ENCODE measurements around the gene RIF1. TPM values are rescaled to one million over a fixed set of nuclear protein-coding genes. Genes with fewer than 3 reads are reported as not detected.

RIF1 gene
- total and polyA plus RNA-seq, 4 donors = 4.3 to 78.3 (median 16.3) TPM

DNA sequence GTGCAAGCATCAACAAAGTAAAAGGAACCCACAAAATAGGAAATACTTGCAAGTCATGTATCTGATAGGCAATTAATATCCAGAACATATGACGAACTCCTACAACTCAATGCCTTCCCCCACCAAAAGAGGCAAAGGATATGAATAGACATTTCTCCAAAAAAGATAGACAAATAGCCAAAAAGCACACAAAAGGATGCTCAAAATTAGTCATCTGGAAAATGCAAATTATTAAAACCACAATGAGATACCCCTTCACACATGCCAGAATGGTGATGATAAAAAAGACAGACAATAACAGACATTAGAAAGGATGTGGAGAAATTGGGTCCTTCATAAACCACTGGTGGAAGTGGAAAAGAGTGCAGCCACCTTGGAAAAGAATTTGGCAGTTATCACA lies 76.4 kb downstream of the RIF1 start:
- H3K4me1 ChIP-seq (ENCODE audit: control insufficient read depth in 5 of 5, insufficient read depth in 5 of 5, low read length in 5 of 5) = no peaks in the 10 kb centered on the region
- WGBS, 2 donors = 84 to 93% methylated on average over 1 of the region's 1 CpG
- ATAC-seq (ENCODE audit: insufficient read depth, low FRiP score) = no peak
- peaks cover 0 to 18% (median 4%) of the 10 kb centered on the region in 4 donors for H3K36me3 ChIP-seq (ENCODE audit: control insufficient read depth in 4 of 4, insufficient read depth in 4 of 4, low read length in 4 of 4)
- no peak overlapping the region for H3K9ac ChIP-seq (ENCODE audit: insufficient read depth in 1 of 2, low read length in 2 of 2)
- no peak for DNase-seq
- TF ChIP-seq, protein P1, sequence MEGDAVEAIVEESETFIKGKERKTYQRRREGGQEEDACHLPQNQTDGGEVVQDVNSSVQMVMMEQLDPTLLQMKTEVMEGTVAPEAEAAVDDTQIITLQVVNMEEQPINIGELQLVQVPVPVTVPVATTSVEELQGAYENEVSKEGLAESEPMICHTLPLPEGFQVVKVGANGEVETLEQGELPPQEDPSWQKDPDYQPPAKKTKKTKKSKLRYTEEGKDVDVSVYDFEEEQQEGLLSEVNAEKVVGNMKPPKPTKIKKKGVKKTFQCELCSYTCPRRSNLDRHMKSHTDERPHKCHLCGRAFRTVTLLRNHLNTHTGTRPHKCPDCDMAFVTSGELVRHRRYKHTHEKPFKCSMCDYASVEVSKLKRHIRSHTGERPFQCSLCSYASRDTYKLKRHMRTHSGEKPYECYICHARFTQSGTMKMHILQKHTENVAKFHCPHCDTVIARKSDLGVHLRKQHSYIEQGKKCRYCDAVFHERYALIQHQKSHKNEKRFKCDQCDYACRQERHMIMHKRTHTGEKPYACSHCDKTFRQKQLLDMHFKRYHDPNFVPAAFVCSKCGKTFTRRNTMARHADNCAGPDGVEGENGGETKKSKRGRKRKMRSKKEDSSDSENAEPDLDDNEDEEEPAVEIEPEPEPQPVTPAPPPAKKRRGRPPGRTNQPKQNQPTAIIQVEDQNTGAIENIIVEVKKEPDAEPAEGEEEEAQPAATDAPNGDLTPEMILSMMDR (IDR thresholded peaks at IDR 0.05; ENCODE audit: control extremely low read depth, extremely low read depth) = no peak
- no peak overlapping the region for H3K27ac ChIP-seq (ENCODE audit: low read depth in 1 of 2, low read length in 1 of 2)
- H3K4me3 ChIP-seq = no peak overlapping the region
- no peaks in the 10 kb centered on the region for H3K27me3 ChIP-seq (ENCODE audit: control insufficient read depth in 3 of 3, insufficient read depth in 3 of 3, low read length in 2 of 3)
- no peaks in the 10 kb centered on the region for H3K9me3 ChIP-seq (ENCODE audit: control insufficient read depth in 4 of 4, insufficient read depth in 3 of 4, low read length in 3 of 4)

DNA sequence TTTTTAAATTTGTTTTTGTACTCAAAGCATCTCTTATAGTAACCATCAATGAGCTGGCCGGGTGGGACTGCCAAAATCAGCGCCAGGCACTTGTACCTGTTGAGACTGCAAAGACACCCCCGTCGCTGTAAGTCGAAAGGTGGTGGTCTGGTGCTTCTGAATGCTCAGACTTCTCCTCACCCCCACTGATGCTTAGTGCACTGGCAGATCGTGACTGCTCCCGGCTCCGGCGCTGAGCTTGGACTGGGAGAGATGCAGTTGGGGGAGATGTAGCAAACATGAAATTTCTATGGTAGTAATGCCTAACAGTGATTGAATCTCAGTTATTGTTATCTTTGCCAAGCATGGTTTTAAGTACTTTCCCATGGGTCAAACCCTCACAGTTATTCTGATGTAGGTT lies 80.6 kb downstream of the RIF1 start:
- ATAC-seq (ENCODE audit: insufficient read depth, low FRiP score) = no peak
- no peak for DNase-seq
- Histone ChIP-seq H3K9ac (ENCODE audit: insufficient read depth in 1 of 2, low read length in 2 of 2) (no peak overlapping the region), H3K4me1 (ENCODE audit: control insufficient read depth in 5 of 5, insufficient read depth in 5 of 5, low read length in 5 of 5) (no peaks in the 10 kb centered on the region), H3K27ac (ENCODE audit: low read depth in 1 of 2, low read length in 1 of 2) (no peak overlapping the region), H3K36me3 (ENCODE audit: control insufficient read depth in 4 of 4, insufficient read depth in 4 of 4, low read length in 4 of 4) (peaks cover 0 to 5% (median under 1%) of the 10 kb centered on the region in 4 donors), H3K4me3 (no peak overlapping the region), H3K9me3 (ENCODE audit: control insufficient read depth in 4 of 4, insufficient read depth in 3 of 4, low read length in 3 of 4) (no peaks in the 10 kb centered on the region), H3K27me3 (ENCODE audit: control insufficient read depth in 3 of 3, insufficient read depth in 3 of 3, low read length in 2 of 3) (no peaks in the 10 kb centered on the region)
- TF ChIP-seq, protein P1 (IDR thresholded peaks at IDR 0.05; ENCODE audit: control extremely low read depth, extremely low read depth) = no peak
- WGBS, 2 donors = 96 to 97% methylated on average over 9 of the region's 9 CpGs

DNA sequence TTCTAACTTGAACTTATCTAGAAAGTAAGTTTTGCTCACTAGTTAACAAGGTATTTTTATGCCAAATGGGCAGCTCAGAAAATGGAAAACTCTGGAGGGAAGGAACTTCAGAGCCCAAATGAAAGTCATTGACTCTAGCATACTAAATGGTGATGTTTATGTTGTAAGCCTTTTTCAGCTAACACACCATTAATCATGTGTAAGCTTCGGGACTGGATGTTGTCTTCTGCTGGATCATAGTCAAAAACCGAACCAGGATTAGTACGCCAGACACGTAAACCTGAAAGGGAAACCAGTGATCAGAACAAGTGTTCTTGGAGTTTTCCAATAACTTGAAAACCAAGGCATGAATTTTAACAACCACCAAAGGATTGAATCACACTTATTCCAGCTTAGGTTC lies 81.8 kb downstream of the RIF1 start:
- peaks cover 0 to 2% (median 0%) of the 10 kb centered on the region in 4 donors for H3K36me3 ChIP-seq (ENCODE audit: control insufficient read depth in 4 of 4, insufficient read depth in 4 of 4, low read length in 4 of 4)
- no peak overlapping the region for H3K4me3 ChIP-seq
- H3K4me1 ChIP-seq (ENCODE audit: control insufficient read depth in 5 of 5, insufficient read depth in 5 of 5, low read length in 5 of 5) = no peaks in the 10 kb centered on the region
- TF ChIP-seq, protein P1 (IDR thresholded peaks at IDR 0.05; ENCODE audit: control extremely low read depth, extremely low read depth) = no peak
- ATAC-seq (ENCODE audit: insufficient read depth, low FRiP score) = no peak
- no peak overlapping the region for H3K9ac ChIP-seq (ENCODE audit: insufficient read depth in 1 of 2, low read length in 2 of 2)
- no peaks in the 10 kb centered on the region for H3K9me3 ChIP-seq (ENCODE audit: control insufficient read depth in 4 of 4, insufficient read depth in 3 of 4, low read length in 3 of 4)
- no peak overlapping the region for H3K27ac ChIP-seq (ENCODE audit: low read depth in 1 of 2, low read length in 1 of 2)
- 74 to 84% methylated on average over 4 of the region's 4 CpGs for WGBS, 2 donors
- no peaks in the 10 kb centered on the region for H3K27me3 ChIP-seq (ENCODE audit: control insufficient read depth in 3 of 3, insufficient read depth in 3 of 3, low read length in 2 of 3)
- peak in 1 of 3 donors; percentile 4 for DNase-seq

DNA sequence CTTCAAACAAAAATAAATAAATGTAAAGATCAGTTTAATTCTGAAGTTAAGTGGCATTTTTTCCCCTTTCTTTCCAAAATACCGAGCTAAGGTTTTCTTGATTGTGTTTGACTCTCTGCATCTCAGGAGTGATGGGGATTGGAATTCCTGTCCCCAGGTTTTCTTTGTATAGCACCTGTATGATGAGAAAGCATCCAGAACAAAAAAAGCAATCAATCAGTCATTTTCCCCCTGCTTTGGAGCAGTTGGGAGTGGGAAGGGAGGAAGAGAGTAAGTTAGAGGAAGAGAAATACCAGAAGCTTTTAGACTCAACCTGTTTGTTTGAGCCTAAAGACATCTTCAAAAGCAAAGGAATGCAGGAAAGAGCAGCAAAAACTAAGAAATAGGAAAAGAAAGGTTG lies 88.5 kb downstream of the RIF1 start:
- H3K9me3 ChIP-seq (ENCODE audit: control insufficient read depth in 4 of 4, insufficient read depth in 3 of 4, low read length in 3 of 4) = no peaks in the 10 kb centered on the region

More for the DNA sequence above, 88.5 kb downstream of the RIF1 start:
- ATAC-seq (ENCODE audit: insufficient read depth, low FRiP score) (no peak), DNase-seq (no peak)
- TF ChIP-seq, protein P1 (IDR thresholded peaks at IDR 0.05; ENCODE audit: control extremely low read depth, extremely low read depth) = no peak
- Histone ChIP-seq H3K36me3 (ENCODE audit: control insufficient read depth in 4 of 4, insufficient read depth in 4 of 4, low read length in 4 of 4) (no peaks in the 10 kb centered on the region), H3K4me1 (ENCODE audit: control insufficient read depth in 5 of 5, insufficient read depth in 5 of 5, low read length in 5 of 5) (no peaks in the 10 kb centered on the region), H3K27me3 (ENCODE audit: control insufficient read depth in 3 of 3, insufficient read depth in 3 of 3, low read length in 2 of 3) (no peaks in the 10 kb centered on the region), H3K4me3 (no peak overlapping the region), H3K27ac (ENCODE audit: low read depth in 1 of 2, low read length in 1 of 2) (no peak overlapping the region), H3K9ac (ENCODE audit: insufficient read depth in 1 of 2, low read length in 2 of 2) (no peak overlapping the region)
- 89 to 96% methylated on average over 1 of the region's 1 CpG for WGBS, 2 donors

Measured in lung (tissue), 12 donors.